Ishikawa (cell line): ENCODE results near the gene ATP5MC2.

Experiments used
- CEBPB ChIP-seq: IDR thresholded peaks from 2 replicates; pipeline ENCODE4 v1.6.1; 2012
- EP300 ChIP-seq: IDR thresholded peaks from 2 replicates; pipeline ENCODE4 v1.6.1; 2012; ENCODE audit warnings: borderline replicate concordance
- MAX ChIP-seq: IDR thresholded peaks from 2 replicates; pipeline ENCODE4 v1.6.1; 2012
- REST ChIP-seq: IDR thresholded peaks from 2 replicates; pipeline ENCODE4 v1.6.1; 2012; ENCODE audit warnings: low read depth, mild to moderate bottlenecking
- TCF12 ChIP-seq: IDR thresholded peaks from 2 replicates; pipeline ENCODE4 v1.6.1; 2012; ENCODE audit warnings: low read depth
- TEAD4 ChIP-seq: IDR thresholded peaks from 2 replicates; pipeline ENCODE4 v1.6.1; 2012
- TF ChIP-seq, protein P1 (sequence below): IDR thresholded peaks from 2 replicates; pipeline ENCODE4 v1.6.1; 2012

- TF ChIP-seq MAX (no peak), REST (no peak), EP300 (no peak), TCF12 (no peak), CEBPB (no peak), TEAD4 (no peak)
- TF ChIP-seq, protein P1, sequence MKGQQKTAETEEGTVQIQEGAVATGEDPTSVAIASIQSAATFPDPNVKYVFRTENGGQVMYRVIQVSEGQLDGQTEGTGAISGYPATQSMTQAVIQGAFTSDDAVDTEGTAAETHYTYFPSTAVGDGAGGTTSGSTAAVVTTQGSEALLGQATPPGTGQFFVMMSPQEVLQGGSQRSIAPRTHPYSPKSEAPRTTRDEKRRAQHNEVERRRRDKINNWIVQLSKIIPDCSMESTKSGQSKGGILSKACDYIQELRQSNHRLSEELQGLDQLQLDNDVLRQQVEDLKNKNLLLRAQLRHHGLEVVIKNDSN = no peak
Measured at GRCh38 chr12:53699678-53700025, 23.8 kb upstream of the ATP5MC2 start.
